NCI-H146 treated with DMSO at 0.1 percent for 48 hours (cell line): ENCODE results near the gene TMTC1.

Experiments used
- DNase-seq: peaks from one replicate; lab custom pipeline; 2025; ENCODE audit not compliant: unreplicated experiment; lab: John Stamatoyannopoulos, UW

TMTC1 gene

DNA sequence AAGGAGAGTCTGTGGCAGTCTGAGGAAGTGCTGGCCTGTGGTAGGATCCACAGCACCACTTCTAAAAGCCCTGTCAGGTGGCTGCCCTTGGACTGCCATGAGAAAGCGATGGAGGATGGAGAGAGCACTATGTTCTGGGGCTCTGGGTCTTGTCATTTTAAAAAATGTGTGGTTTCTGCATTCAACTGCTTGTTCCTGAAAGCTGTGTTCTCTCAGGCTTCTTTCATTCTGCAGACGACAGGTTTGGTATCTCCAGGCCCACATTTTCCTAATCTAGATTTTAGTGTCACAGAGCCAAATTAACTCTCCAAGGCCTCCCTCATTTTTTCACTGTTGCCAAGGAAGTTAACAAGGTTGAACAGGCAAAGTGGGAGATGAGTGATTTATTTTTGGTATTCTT is 296.8 kb downstream of the TMTC1 start:
- DNase-seq, result no peak

DNA sequence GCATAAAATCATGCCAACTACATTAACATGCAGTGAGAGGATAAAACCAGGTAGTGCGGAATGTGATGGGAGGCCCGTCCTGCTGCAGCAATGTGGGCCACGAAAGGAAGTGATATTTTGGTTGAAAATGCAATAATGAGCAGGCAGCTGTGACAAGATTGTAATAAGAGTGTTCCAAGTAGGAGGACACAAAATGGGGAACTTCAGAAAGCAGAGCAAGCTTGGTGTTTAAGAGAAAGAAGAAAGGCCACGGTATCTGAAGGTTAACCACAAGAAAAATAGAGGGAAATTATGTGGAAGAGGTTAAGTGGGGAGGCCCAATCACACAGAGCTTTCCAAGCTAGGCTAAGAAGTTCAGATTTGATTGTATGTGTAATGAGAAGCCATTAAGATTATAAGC is 320.5 kb downstream of the TMTC1 start:
- DNase-seq, result no peak

DNA sequence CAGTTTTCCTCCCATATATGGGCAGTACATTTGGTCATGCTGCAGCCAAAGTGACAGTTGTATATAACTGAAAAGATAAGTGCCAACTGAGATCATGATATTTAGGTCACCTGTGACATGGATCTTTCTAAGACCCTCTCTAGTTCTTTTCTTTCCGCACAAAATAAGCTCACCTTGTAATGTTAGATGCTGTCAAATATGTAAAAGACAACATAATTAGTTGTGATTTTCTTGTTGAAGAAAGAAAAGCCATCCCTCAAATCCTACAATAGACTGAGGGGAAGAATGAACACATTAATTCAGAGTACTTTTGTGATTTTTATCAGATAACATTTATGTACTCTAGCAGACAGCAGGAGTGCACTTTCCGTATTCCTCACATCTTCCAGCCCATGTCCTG is 323.7 kb downstream of the TMTC1 start:
- DNase-seq, result no peak

DNA sequence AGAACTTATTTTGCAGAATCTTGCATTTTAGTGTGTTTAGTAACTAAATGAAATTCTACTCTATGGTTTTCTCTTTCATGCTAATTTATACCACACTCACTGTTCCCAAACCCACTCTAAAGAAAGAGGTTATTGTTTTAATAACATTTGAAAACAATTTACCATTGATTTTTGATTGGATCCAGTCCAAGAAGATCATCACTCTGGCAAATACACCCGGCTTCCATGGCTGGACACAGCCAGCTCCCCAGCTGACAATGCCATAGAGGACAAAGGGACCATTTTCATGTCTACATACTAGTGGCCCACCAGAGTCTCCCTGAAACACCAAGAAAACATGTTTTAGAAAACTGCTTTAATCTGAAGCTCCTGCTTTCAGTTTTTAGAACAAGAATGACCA is 328.7 kb downstream of the TMTC1 start:
- DNase-seq, result no peak

DNA sequence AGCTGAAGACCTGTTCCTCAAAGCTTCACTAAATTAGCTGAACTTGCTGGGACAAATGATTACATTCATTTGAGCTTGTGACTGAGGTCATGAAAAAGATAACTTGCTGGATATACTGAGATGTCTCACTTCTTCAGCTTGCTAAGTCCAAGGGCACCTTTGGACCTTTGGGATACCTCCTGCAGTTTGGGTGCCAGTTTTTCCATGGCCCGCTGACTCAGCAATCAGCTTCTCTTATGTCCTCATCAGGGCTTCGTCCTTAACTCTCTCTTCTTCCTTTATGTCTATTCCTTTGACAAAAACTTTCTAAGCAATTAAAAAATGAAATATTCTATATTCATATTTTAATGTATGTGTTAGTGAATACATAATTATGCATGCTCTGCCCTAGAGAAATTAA is 331.9 kb downstream of the TMTC1 start:
- DNase-seq, result no peak
